NCI-H1694 treated with DMSO at 0.1 percent for 48 hours (cell line): ENCODE data around the gene LINGO3.
A peak's percentile ranks its signal among the peaks of the same experiment; 100 is the strongest.
"Not testable (repeated sequence)": the region's sequence is repeated elsewhere in the genome, so short reads cannot be mapped to it uniquely, and the experiment has no call there.

ENCODE experiments used
- DNase-seq: peaks from one replicate; lab custom pipeline; 2025; lab: John Stamatoyannopoulos, UW

The LINGO3 gene

DNA sequence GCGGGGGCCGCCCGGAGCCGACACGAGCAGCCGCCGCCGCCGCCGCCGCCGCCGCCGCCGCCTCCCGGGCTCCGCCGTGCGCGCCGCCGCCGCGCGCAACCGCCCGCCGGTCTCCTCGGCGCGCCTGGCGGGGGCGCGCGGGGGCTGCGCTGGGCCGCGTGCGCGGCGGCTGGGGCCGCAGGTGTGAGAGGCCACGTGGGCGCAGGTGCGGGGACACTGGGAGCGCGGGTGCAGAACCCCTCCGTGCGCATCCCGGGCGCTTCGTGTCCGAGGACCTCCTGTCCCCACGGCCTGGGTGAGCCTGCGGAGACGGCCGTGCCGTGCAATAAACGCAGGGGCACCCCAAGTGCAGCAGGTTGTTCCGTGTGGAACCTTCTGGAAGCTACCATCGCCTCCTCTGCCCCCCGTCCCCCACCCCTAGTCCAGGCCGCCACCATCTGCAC, at the start of gene LINGO3:
Gene LINGO3, minus strand, starts transcription at position 41 of the 443 bp plus-strand sequence. CDS start 16,378 bp downstream, outside the sequence.
- DNase-seq: no peak

DNA sequence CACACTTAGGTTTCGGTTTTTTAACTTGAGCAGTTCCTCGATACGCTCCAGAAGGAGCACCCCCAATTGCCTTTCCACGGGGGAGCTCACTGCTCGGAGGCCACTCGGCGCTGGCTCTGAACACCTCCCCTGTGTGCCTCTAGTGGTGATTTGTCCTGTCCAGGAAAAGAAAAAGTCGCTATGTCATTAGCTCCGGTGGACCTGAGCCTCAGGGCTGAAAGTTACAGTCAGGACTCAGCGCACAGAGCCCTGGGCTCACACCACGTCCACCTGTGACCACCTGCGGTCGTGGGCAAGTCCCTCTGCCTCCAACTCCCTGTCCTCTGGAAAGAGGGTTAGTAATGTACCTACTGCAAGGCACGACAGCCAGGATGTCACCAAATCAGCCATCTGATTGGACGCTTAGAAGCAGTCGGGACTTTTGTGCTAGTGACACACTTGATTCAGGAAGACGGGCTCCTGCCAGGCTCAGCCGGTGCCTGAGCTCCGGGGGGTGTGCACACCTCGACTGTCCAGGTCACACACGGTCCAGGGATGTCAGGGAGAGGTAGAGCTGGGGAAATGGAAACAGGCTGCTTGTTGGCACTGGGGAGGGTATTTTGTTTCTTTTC, 48.2 kb upstream of the LINGO3 start:
- DNase-seq: no peak

DNA sequence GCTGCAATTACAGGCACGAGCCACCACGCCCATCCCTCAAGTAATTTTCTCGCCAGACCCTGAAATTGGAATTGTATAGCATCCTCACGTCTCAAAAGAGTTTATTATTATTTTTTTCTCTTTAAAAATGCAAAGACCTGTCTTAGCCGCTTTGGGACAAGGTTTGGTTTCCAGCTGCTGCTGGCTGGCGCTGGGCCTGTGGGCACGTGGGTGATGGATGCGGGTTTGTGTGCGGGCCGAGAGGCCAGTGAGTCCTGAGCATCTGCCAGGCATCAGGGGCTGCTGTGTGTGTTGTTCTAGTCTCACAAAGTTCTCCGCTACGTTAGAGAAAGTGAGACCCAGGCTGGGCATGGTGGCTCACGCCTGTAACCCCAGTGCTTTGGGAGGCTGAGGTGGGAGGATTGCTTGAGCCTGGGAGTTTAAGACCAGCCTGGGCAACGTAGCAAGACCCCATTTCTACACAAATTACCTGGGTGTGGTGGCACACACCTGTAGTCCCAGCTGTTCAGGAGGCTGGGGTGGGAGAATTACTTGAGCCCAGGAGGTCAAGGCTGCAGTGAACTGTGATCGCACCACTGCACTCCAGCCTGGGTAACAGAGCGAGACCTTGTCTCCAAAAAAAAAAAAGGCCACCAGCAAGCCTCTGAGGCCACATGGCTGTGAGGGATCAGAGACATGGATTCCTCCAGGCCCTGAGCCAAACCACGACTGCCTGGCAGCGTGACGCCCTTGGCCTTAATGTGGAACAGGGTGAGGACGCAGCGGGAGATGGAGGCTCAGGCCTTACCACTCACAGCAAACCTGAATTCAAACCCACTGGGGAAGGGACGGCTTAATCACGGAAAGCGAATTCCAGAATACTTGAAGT, 47.4 kb upstream of the LINGO3 start:
- DNase-seq: no peak

DNA sequence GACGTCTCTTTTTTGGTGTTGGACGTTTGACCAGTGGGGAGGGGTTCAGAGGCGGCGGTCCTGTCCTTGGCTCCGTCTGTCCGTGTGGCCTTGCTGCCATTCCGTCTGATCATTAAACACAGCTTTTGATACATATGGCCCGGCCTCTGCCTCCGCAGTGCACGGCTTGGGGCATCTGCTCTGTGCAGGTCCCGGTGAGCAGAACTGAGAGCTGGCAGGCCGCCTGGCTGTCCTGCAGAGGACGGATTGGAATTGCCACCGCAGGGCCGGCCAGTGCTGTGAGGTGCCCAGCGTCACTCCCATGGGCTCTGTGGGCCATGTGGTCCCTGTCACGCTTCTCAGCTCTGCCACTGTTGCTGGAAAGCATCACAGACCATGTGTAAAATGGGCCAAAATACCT, 46.7 kb upstream of the LINGO3 start:
- DNase-seq: no peak

DNA sequence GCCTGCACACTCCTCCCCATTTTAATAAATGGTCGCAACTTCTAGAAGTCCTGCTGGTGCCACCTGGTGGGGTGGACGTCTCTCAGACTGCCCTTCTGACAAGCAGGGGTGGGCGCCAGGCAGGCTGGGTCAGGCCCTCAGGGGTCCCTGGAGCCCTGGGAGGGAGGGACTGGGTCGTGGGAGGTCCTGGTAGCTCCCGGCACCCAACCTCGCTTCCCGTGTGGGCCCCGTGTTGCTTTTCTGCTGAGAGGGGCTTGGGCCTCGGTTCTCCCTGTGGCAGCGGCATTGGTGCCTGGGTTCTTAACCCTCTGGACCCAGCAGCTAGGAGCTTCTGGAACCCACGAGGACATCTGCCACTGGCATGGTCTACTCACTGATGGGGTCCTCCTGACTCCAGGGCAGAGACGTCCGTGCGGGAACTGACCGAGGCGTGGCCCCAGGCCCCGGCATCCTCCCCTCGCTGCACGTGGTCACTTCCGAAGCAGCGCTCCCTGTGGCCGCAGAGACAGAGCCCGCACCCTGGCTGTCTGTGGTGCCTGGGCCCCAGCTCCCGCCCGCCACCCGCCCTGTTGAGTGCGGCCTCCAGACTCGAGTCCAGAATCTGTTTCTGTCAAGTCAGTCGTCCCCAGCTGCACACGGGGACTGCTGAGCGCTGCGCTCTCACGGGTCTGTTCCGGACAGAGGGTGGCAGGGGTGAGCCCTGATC, 46.1 kb upstream of the LINGO3 start:
- DNase-seq: no peak

DNA sequence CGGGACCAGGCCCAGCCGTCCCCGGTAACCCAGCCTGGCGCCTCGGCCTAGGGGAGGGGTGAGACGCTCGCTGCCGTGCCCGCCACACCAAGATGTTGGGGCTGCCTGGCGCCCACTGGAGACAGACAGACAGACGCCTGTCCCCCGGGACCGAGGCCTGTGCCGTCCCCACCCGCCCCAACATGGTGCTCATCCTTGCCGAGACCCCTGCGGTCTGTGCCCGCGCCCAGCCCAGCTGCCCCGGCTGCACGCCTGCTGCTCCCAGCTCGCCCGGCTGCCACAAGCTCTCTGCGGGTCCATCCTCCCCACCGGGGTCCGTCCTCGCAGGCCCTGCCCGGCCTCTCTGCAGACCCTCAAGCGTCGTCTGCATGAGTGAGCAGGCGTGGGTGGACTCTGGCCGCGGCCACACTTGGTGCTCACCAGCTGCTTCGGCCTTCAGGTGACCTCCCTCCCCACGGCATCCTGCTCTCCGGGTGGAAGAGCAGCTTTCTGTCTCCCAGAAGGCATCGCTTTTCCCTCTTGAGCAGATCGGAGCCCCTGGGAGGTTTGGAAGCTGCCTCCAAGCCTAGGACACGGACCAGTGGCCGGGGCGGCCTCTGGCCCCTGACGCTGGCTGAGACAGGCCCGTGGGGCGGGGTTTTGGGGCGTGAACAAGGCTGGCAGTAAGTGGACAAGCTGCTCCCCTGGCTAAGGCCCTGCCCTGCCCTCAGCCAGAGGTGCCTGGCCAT, 45.4 kb upstream of the LINGO3 start:
- no peak for DNase-seq

GRCh38 chr19:2352121-2352520, 44.2 kb upstream of the LINGO3 start:
- DNase-seq: no peak

DNA sequence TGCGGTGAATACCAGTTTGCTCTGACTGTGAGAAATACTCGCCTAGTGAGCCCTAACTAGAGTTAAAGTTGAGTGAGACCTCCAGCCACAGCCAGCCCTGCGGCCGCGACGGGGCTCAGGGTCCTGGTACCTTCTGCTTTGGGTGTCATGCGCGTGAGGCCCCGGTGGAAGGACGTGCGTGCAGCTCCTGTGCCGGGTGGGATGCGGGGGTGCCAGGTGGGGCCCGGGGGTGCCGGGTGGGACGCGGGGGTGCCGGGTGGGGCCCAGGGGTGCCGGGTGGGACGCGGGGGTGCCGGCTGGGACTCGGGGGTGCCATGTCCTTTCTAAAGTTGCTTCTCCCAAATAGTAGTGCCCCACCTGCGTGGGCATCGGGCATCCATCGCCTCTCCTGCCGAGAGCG, 43.6 kb upstream of the LINGO3 start:
- DNase-seq: no peak

DNA sequence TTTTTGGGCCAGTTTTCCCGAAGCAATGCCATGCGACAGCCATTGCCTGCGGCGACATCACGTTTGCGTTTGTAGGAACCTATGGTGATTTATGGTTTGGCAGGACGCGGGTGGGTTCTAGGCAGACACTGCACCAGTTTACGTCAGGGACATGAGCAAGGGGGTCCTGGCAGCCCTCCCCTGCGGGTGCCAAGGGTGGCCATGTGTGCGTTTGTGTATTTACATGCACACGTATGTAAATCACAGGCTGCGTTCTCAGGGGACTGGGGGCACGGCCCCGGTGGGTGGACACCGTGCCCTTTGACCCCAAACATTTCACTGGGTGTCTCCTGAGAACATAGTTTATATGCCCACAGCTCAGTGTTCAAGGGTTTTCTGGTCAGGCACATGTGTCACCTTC, 42.7 kb upstream of the LINGO3 start:
- no peak for DNase-seq

GRCh38 chr19:2349818-2350217, 41.9 kb upstream of the LINGO3 start:
- DNase-seq: not testable (repeated sequence)

GRCh38 chr19:2345794-2346663, 38.1 kb upstream of the LINGO3 start:
- no peak for DNase-seq

- no peak for DNase-seq
These were observed 37.1 kb upstream of the LINGO3 start for GRCh38 chr19:2345076-2345475.

- no peak for DNase-seq
These were observed 36.5 kb upstream of the LINGO3 start for GRCh38 chr19:2344381-2344870.

GRCh38 chr19:2343289-2343982, 35.5 kb upstream of the LINGO3 start:
- DNase-seq: no peak

DNA sequence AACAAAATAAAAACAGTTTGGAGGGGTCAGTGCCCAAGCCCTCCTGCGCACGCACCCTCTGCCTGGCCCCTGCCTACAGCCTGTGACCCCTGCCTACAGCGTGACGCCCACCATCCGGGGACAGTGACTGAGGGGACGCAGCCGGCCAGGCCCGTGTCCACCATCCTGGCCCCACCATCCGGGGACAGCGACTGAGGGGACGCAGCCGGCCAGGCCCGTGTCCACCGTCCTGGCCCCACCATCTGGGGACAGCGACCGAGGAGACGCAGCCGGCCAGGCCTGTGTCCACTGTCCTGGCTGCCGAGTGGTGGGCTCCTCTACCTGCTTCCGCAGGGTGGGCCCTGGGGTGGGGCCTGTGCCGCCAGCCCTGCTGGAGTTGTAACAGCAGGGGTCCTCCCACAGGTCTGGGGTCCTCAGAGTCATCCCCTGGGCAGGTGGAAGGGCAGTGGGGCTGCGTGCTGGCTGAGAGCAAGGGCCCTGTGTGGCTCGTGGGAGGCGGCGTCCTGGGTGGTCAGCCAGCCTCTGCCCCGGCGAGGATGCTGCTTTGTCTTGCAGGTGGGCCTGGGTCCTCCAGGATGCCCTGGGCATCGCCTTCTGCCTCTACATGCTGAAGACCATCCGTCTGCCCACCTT, 34.8 kb upstream of the LINGO3 start:
- DNase-seq: no peak

DNA sequence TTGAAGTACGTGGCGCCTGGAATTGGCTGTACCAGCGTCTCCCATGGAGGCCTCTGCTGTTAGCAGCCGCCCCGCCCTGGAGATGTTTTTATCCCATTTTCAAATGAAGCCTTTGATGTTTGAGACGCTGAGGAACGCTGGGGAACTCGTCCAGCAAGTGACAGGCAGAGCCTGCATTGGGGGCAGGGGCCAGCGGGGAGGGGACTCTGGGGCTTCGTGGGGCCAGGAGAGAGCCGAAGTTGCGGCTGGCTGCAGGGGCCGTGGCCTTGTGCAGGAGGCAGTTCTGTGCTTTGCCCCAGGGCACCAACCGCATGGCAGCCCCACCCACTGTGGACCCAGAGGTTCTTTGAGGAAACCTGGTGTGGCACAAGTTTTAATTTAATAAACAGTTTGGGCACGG, 34.0 kb upstream of the LINGO3 start:
- no peak for DNase-seq

DNA sequence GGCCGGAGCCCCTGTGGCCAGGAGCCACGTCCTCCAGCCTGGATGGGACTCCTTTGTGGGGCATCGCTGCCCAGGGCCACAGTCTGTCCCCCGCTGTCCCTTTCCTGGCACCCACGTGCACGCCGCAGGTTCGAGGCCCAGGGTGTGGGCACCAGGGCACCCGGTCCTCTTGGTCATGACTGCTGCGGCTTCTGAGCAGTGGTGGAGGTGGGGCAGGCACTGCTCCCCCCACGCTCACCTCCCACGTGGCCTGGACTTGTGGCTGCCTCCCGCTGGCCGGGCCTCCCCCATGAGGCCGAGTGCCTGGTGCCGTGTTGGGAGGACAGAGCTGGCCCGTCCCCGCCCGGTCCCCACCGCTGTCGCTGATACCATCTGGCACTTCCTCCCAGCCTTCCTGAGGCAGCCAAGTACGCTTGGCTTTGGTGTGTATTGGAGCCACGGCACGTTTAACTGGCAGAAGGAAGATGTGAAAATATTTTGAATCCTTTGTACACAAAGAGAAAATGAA, 33.3 kb upstream of the LINGO3 start:
- peak; percentile 19 for DNase-seq

GRCh38 chr19:2340496-2341243, 32.7 kb upstream of the LINGO3 start:
- DNase-seq: no peak
